HEK293 (cell line): ENCODE results near the gene ZNF536.

ENCODE experiments used
- CTCF ChIA-PET: fragments of 350-600 bp; formaldehyde crosslinking; extraction: SDS; loops from one replicate; lab custom pipeline; 2021; ENCODE audit warnings: antibody characterized with exemption; lab: Yijun Ruan, JAX
- POLR2A ChIA-PET: fragments of 300-600 bp; formaldehyde crosslinking; extraction: SDS; loops from one replicate; lab custom pipeline; 2020; ENCODE audit warnings: antibody characterized with exemption, inconsistent platforms; lab: Yijun Ruan, JAX
- H3K27ac ChIP-seq: fragments of 200-500 bp; sonication (Bioruptor generic); 2 replicates; pipeline ENCODE4 v1.5.1; 2014; ENCODE audit warnings: low read depth, low read length, control low read depth, inconsistent platforms; ENCODE audit errors: extremely low read depth
- H3K36me3 ChIP-seq, 2 experiments: fragments of 200-500 bp in 1 of 2; sonication (Bioruptor generic) in 1 of 2; 1 replicate in 1 of 2; 2 replicates in 1 of 2; pipeline ENCODE4 v1.5.1; 2014 to 2017; ENCODE audit warnings: inconsistent platforms in 2 of 2, low read length in 2 of 2; ENCODE audit not compliant: control insufficient read depth in 2 of 2, insufficient read depth in 1 of 2
- H3K4me1 ChIP-seq: fragments of 200-500 bp; sonication (Bioruptor generic); 2 replicates; pipeline ENCODE4 v1.5.1; 2014; ENCODE audit warnings: mild to moderate bottlenecking, low read length, inconsistent platforms; ENCODE audit not compliant: control insufficient read depth, insufficient read depth
- H3K4me3 ChIP-seq: 2 replicates; pipeline ENCODE4 v1.5.1; 2011; ENCODE audit warnings: low read depth, mild to moderate bottlenecking, control low read depth, low read length, moderate library complexity
- H3K9me3 ChIP-seq: fragments of 200-500 bp; sonication (Bioruptor generic); 2 replicates; pipeline ENCODE4 v1.5.1; 2014; ENCODE audit warnings: low read depth, low read length, inconsistent platforms; ENCODE audit not compliant: control insufficient read depth, insufficient read depth
- HOXD13 ChIP-seq: sonication (generic); formaldehyde crosslinking; IDR thresholded peaks from 2 replicates; pipeline ENCODE4 v1.8.0; 2022; ENCODE audit warnings: missing genetic modification reagents, borderline replicate concordance
- IKZF3 ChIP-seq: fragments of 450-650 bp; IDR thresholded peaks from 2 replicates; pipeline ENCODE4 v1.5.0; 2018; ENCODE audit warnings: missing biosample characterization, mild to moderate bottlenecking, missing genetic modification characterization, moderate library complexity
- SALL2 ChIP-seq: fragments of 450-650 bp; formaldehyde crosslinking; IDR thresholded peaks from 2 replicates; pipeline ENCODE4 v1.5.0; 2017; ENCODE audit warnings: missing biosample characterization, mild to moderate bottlenecking, missing genetic modification characterization, borderline replicate concordance
- SETDB1 ChIP-seq: IDR thresholded peaks from one replicate; pipeline ENCODE4 v1.6.1; 2017; ENCODE audit warnings: mild to moderate bottlenecking, low read length, moderate library complexity, mixed read lengths; ENCODE audit not compliant: insufficient read length
- ZBTB17 ChIP-seq: fragments of 450-650 bp; formaldehyde crosslinking; IDR thresholded peaks from 2 replicates; pipeline ENCODE4 v1.5.1; 2016; ENCODE audit warnings: missing biosample characterization, missing genetic modification characterization
- ZNF121 ChIP-seq: fragments of 450-650 bp; formaldehyde crosslinking; IDR thresholded peaks from 2 replicates; pipeline ENCODE4 v1.5.1; 2016; ENCODE audit warnings: missing biosample characterization, missing genetic modification characterization
- ZNF146 ChIP-seq: fragments of 450-650 bp; formaldehyde crosslinking; IDR thresholded peaks from 2 replicates; pipeline ENCODE4 v1.5.1; 2016; ENCODE audit warnings: missing biosample characterization, missing genetic modification characterization
- ZNF23 ChIP-seq: fragments of 450-650 bp; formaldehyde crosslinking; IDR thresholded peaks from 2 replicates; pipeline ENCODE4 v1.5.1; 2016; ENCODE audit warnings: missing biosample characterization, missing genetic modification characterization, borderline replicate concordance
- ZNF350 ChIP-seq: fragments of 450-650 bp; formaldehyde crosslinking; IDR thresholded peaks from 2 replicates; pipeline ENCODE4 v1.5.0; 2017; ENCODE audit warnings: missing biosample characterization, mild to moderate bottlenecking, missing genetic modification characterization
- ZNF629 ChIP-seq: fragments of 450-650 bp; formaldehyde crosslinking; IDR thresholded peaks from 2 replicates; pipeline ENCODE4 v1.5.1; 2017; ENCODE audit warnings: missing biosample characterization, missing genetic modification characterization
- TF ChIP-seq, protein P1 (sequence below): fragments of 450-650 bp; formaldehyde crosslinking; IDR thresholded peaks from 2 replicates; pipeline ENCODE4 v1.5.1; 2016; ENCODE audit warnings: missing biosample characterization, missing genetic modification characterization
- TF ChIP-seq, protein P2 (sequence below): fragments of 450-650 bp; formaldehyde crosslinking; conservative IDR thresholded peaks from 2 replicates; pipeline ENCODE4 v1.5.1; 2016; ENCODE audit warnings: low read depth, missing biosample characterization, missing genetic modification characterization
- TF ChIP-seq, protein P3 (sequence below): fragments of 450-650 bp; formaldehyde crosslinking; IDR thresholded peaks from 2 replicates; pipeline ENCODE4 v1.5.1; 2017; ENCODE audit warnings: missing biosample characterization, missing genetic modification characterization
- TF ChIP-seq, protein P4 (sequence below): fragments of 450-650 bp; formaldehyde crosslinking; IDR thresholded peaks from 2 replicates; pipeline ENCODE4 v1.5.1; 2017; ENCODE audit warnings: missing biosample characterization, missing genetic modification characterization

The ZNF536 gene

DNA sequence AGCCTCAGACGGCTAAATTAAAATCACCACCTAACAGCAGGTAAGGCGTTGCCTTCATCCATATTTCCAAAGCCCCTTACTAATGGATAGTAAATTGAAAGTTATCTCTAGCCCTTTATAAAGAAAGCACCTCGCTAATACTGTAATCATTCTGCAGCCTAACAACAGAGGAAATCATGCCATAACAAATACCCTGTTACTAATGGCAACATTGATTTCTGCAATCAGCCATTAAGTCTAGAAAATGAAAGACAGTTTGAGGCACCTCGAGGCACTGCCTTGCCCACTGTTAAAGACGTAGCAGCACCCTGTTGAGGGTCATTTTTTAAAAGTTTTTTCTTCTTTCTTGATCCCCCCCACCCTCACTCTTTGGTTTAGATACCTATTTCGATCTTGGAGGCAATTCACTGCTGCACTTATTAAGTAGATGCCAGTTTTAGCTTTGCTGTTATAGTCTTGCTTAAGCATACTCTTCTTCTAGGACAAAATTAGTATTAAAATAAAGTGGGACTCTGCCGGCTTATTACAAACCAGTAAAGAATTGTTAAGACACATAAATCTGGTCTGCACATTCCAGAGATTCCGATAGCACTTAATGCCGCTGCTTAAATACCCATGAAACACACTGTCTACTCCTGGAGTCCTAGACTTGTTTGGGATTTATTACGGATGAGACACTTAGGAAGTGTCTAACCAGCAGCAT is 74.8 kb downstream of the ZNF536 start:
- Histone ChIP-seq H3K4me3 (no peak overlapping the region), H3K27ac (no peak overlapping the region), H3K4me1 (peaks cover 25% of the 10 kb centered on the region), H3K9me3 (no peaks in the 10 kb centered on the region), H3K36me3 (peaks cover 5 to 23% of the 10 kb centered on the region in 2 experiments; a peak in 2 of 3 replicates)
- peak; percentile 62; the same call in 1 of the 2 replicates for TF ChIP-seq ZBTB17 (tag by site-specific recombination)
- no peak for TF ChIP-seq SALL2 (tag by site-specific recombination)
- no peak for TF ChIP-seq ZNF629 (tag by site-specific recombination)
- CTCF ChIA-PET = interaction anchor here (0.6 to 1.2 kb wide), 3 partner anchors 10 to 837 kb away, joined by 3 to 6 read pairs (median 3); no protein-coding TSS in a partner anchor
- POLR2A ChIA-PET = interaction anchor here (0.7 kb wide), 1 partner anchor 10 kb away, joined by 4 read pairs; no protein-coding TSS in a partner anchor

DNA sequence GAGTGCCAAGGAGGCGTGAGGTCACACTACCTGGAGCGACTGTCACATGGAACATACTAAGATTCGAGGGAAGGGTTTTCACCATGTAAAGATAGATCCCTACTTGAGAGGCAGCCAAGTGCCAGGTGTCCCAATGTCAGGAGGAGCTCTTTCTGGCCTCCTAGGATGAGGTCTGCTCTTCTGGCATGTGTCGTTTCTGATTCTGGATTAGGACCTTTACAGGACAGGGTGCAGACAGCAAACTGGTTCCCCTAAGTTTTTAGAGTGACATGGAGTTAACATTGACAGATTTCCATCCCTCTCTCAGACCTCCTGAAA is 75.3 kb downstream of the ZNF536 start:
- Histone ChIP-seq H3K36me3 (peaks cover 5 to 23% of the 10 kb centered on the region in 2 experiments; a peak in 2 of 3 replicates), H3K9me3 (no peaks in the 10 kb centered on the region), H3K4me1 (peaks cover 23% of the 10 kb centered on the region), H3K27ac (no peak overlapping the region), H3K4me3 (no peak overlapping the region)
- ChIA-PET CTCF (interaction anchor here (0.7 to 0.9 kb wide), 2 partner anchors 8 to 41 kb away, joined by 3 to 5 read pairs; no protein-coding TSS in a partner anchor), POLR2A (interaction anchor here (0.7 kb wide), 1 partner anchor 11 kb away, joined by 4 read pairs; no protein-coding TSS in a partner anchor)
- TF ChIP-seq, protein P1, sequence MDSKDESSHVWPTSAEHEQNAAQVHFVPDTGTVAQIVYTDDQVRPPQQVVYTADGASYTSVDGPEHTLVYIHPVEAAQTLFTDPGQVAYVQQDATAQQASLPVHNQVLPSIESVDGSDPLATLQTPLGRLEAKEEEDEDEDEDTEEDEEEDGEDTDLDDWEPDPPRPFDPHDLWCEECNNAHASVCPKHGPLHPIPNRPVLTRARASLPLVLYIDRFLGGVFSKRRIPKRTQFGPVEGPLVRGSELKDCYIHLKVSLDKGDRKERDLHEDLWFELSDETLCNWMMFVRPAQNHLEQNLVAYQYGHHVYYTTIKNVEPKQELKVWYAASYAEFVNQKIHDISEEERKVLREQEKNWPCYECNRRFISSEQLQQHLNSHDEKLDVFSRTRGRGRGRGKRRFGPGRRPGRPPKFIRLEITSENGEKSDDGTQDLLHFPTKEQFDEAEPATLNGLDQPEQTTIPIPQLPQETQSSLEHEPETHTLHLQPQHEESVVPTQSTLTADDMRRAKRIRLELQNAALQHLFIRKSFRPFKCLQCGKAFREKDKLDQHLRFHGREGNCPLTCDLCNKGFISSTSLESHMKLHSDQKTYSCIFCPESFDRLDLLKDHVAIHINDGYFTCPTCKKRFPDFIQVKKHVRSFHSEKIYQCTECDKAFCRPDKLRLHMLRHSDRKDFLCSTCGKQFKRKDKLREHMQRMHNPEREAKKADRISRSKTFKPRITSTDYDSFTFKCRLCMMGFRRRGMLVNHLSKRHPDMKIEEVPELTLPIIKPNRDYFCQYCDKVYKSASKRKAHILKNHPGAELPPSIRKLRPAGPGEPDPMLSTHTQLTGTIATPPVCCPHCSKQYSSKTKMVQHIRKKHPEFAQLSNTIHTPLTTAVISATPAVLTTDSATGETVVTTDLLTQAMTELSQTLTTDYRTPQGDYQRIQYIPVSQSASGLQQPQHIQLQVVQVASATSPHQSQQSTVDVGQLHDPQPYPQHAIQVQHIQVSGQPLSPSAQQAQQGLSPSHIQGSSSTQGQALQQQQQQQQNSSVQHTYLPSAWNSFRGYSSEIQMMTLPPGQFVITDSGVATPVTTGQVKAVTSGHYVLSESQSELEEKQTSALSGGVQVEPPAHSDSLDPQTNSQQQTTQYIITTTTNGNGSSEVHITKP (tag by site-specific recombination) = peak; percentile 85
- TF ChIP-seq ZNF121 (no peak), ZNF23 (tag by site-specific recombination) (no peak)
- TF ChIP-seq, protein P2, sequence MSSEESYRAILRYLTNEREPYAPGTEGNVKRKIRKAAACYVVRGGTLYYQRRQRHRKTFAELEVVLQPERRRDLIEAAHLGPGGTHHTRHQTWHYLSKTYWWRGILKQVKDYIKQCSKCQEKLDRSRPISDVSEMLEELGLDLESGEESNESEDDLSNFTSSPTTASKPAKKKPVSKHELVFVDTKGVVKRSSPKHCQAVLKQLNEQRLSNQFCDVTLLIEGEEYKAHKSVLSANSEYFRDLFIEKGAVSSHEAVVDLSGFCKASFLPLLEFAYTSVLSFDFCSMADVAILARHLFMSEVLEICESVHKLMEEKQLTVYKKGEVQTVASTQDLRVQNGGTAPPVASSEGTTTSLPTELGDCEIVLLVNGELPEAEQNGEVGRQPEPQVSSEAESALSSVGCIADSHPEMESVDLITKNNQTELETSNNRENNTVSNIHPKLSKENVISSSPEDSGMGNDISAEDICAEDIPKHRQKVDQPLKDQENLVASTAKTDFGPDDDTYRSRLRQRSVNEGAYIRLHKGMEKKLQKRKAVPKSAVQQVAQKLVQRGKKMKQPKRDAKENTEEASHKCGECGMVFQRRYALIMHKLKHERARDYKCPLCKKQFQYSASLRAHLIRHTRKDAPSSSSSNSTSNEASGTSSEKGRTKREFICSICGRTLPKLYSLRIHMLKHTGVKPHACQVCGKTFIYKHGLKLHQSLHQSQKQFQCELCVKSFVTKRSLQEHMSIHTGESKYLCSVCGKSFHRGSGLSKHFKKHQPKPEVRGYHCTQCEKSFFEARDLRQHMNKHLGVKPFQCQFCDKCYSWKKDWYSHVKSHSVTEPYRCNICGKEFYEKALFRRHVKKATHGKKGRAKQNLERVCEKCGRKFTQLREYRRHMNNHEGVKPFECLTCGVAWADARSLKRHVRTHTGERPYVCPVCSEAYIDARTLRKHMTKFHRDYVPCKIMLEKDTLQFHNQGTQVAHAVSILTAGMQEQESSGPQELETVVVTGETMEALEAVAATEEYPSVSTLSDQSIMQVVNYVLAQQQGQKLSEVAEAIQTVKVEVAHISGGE (tag by site-specific recombination) = no peak

DNA sequence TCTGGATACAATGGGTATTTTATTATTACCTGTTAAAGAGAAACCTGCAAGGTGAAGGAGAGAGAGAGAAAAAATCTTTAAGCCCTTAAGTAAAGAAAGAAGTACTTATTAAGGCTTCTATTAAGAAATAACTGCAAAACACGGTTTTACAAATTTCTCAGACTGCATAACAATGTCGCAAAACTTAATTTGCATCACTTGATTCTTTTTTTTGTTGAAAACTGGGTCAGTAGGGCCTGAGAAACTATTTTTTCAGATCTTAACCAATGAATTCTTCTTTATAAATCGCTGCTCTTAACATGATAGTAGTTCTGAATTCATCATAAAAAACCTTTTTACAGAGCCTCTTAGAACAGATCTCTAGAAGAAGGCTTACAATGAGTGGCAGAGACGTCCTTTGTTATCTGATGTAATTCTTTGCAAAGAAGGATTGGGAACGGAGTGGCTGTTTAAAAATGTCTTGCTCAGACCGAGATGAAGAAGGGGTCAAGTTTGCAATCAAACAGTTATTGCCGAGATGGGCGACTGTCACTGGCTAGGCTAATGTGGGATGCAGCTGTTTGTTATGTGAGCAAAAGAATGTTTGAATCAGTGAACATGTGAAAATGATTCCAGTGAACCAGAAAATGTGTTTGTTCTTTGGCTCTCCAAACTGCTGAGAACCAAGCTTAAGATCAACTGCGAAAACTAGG is 76.3 kb downstream of the ZNF536 start:
- Histone ChIP-seq H3K4me1 (peaks cover 18% of the 10 kb centered on the region), H3K4me3 (no peak overlapping the region), H3K27ac (no peak overlapping the region), H3K36me3 (peaks cover 5 to 22% of the 10 kb centered on the region in 2 experiments; a peak in 2 of 3 replicates), H3K9me3 (no peaks in the 10 kb centered on the region)
- ChIA-PET POLR2A (interaction anchor here (0.7 kb wide), 1 partner anchor 1162 kb away, joined by 3 read pairs; no protein-coding TSS in a partner anchor), CTCF (interaction anchor here (0.7 to 1.5 kb wide), 5 partner anchors 9 to 42 kb away, joined by 3 to 5 read pairs (median 3); no protein-coding TSS in a partner anchor)
- TF ChIP-seq SETDB1 = no peak
- TF ChIP-seq ZNF350 (tag by site-specific recombination) = no peak
- no peak for TF ChIP-seq ZNF146 (tag by site-specific recombination)
- no peak for TF ChIP-seq IKZF3 (tag by site-specific recombination)
- no peak for TF ChIP-seq HOXD13 (CRISPR knock-in tag)
- TF ChIP-seq ZBTB17 (tag by site-specific recombination) = 0 out of 2 replicates have a peak, but pooled peaks have one; percentile 12
- no peak for TF ChIP-seq ZNF23 (tag by site-specific recombination)
- TF ChIP-seq, protein P3, sequence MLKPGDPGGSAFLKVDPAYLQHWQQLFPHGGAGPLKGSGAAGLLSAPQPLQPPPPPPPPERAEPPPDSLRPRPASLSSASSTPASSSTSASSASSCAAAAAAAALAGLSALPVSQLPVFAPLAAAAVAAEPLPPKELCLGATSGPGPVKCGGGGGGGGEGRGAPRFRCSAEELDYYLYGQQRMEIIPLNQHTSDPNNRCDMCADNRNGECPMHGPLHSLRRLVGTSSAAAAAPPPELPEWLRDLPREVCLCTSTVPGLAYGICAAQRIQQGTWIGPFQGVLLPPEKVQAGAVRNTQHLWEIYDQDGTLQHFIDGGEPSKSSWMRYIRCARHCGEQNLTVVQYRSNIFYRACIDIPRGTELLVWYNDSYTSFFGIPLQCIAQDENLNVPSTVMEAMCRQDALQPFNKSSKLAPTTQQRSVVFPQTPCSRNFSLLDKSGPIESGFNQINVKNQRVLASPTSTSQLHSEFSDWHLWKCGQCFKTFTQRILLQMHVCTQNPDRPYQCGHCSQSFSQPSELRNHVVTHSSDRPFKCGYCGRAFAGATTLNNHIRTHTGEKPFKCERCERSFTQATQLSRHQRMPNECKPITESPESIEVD (tag by site-specific recombination) = peak; percentile 74
- TF ChIP-seq, protein P4, sequence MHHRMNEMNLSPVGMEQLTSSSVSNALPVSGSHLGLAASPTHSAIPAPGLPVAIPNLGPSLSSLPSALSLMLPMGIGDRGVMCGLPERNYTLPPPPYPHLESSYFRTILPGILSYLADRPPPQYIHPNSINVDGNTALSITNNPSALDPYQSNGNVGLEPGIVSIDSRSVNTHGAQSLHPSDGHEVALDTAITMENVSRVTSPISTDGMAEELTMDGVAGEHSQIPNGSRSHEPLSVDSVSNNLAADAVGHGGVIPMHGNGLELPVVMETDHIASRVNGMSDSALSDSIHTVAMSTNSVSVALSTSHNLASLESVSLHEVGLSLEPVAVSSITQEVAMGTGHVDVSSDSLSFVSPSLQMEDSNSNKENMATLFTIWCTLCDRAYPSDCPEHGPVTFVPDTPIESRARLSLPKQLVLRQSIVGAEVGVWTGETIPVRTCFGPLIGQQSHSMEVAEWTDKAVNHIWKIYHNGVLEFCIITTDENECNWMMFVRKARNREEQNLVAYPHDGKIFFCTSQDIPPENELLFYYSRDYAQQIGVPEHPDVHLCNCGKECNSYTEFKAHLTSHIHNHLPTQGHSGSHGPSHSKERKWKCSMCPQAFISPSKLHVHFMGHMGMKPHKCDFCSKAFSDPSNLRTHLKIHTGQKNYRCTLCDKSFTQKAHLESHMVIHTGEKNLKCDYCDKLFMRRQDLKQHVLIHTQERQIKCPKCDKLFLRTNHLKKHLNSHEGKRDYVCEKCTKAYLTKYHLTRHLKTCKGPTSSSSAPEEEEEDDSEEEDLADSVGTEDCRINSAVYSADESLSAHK (tag by site-specific recombination) = 0 out of 2 replicates have a peak, but pooled peaks have one; percentile 9
